PC-3 (cell line): Measurements from ENCODE around the gene UGCG. TPM values are rescaled to one million over a fixed set of nuclear protein-coding genes. Genes with fewer than 3 reads are reported as not detected.

Experiments used
- ATAC-seq: fragments of 200-7000 bp; cut with Tn5 transposase; 2 replicates; pipeline ENCODE4 v1.9.1; 2020; ENCODE audit warnings: mild to moderate bottlenecking, moderate library complexity
- BruUV-seq: library from RNA; stranded (reverse); fragments of 400-500 nt; replicated peaks from 2 replicates; lab custom pipeline; 2021; lab: Mats Ljungman, UMichigan
- CTCF ChIA-PET: fragments of 300-600 bp; sonication (Branson Sonifier 250); formaldehyde crosslinking; loops from one replicate; lab custom pipeline; 2022; ENCODE audit warnings: antibody characterized with exemption; lab: Charles Lee
- POLR2A ChIA-PET: fragments of 300-600 bp; sonication (Branson Sonifier 250); formaldehyde crosslinking; loops from one replicate; lab custom pipeline; 2022; ENCODE audit warnings: antibody characterized with exemption; ENCODE audit not compliant: unreplicated experiment; lab: Charles Lee
- DNase-seq: peaks from one replicate; pipeline ENCODE4 v3.0.0-alpha.2; 2015
- H2AFZ ChIP-seq: fragments of 300-600 bp; sonication (generic); 2 replicates; pipeline ENCODE4 v1.6.0; 2016; ENCODE audit warnings: antibody characterized with exemption, low read length
- H3F3A ChIP-seq: fragments of 300-600 bp; sonication (generic); one replicate; pipeline ENCODE4 v1.6.0; 2017; ENCODE audit warnings: antibody characterized with exemption, low read length, control low read depth, mild to moderate bottlenecking; ENCODE audit not compliant: unreplicated experiment
- H3K27ac ChIP-seq: fragments of 300-600 bp; sonication (generic); 2 replicates; pipeline ENCODE4 v1.5.1; 2016; ENCODE audit warnings: mild to moderate bottlenecking, low read length
- H3K27me3 ChIP-seq: fragments of 300-600 bp; sonication (generic); 2 replicates; pipeline ENCODE4 v1.6.1; 2016; ENCODE audit warnings: low read length, mixed read lengths
- H3K36me3 ChIP-seq: fragments of 300-600 bp; sonication (generic); 2 replicates; pipeline ENCODE4 v1.6.1; 2016; ENCODE audit warnings: low read depth, mixed run types, low read length, mixed read lengths
- H3K4me1 ChIP-seq: fragments of 300-600 bp; sonication (generic); 2 replicates; pipeline ENCODE4 v1.5.1; 2016; ENCODE audit warnings: low read length; ENCODE audit not compliant: insufficient read depth
- H3K4me2 ChIP-seq: fragments of 300-600 bp; sonication (generic); 2 replicates; pipeline ENCODE4 v1.6.0; 2016; ENCODE audit warnings: low read length
- H3K4me3 ChIP-seq: fragments of 300-600 bp; sonication (generic); 2 replicates; pipeline ENCODE4 v1.5.1; 2016; ENCODE audit warnings: mild to moderate bottlenecking, low read length, mixed read lengths
- H3K79me2 ChIP-seq: fragments of 300-600 bp; sonication (generic); 2 replicates; pipeline ENCODE4 v1.6.1; 2017; ENCODE audit warnings: low read length, mixed read lengths
- H3K9ac ChIP-seq: fragments of 300-600 bp; sonication (generic); 2 replicates; pipeline ENCODE4 v1.6.0; 2016; ENCODE audit warnings: mild to moderate bottlenecking, low read length
- H3K9me2 ChIP-seq: fragments of 300-600 bp; sonication (generic); replicated peaks from 2 replicates; pipeline ENCODE4 v1.6.1; 2016; ENCODE audit warnings: mixed run types, low read length, mixed read lengths
- H3K9me3 ChIP-seq: fragments of 300-600 bp; sonication (generic); 2 replicates; pipeline ENCODE4 v1.6.1; 2016; ENCODE audit warnings: low read length, mixed read lengths
- H4K20me1 ChIP-seq: fragments of 300-600 bp; sonication (generic); 2 replicates; pipeline ENCODE4 v1.6.1; 2016; ENCODE audit warnings: low read length, mixed read lengths
- CTCF ChIP-seq: fragments of 300-600 bp; sonication (generic); conservative IDR thresholded peaks from 2 replicates; pipeline ENCODE4 v1.5.1; 2017; ENCODE audit warnings: antibody characterized with exemption, low read depth, mild to moderate bottlenecking, low read length
- EZH2 ChIP-seq: fragments of 300-600 bp; sonication (generic); IDR thresholded peaks from one replicate; pipeline ENCODE4 v1.6.1; 2017; ENCODE audit warnings: antibody characterized with exemption, mild to moderate bottlenecking, low read length; ENCODE audit not compliant: unreplicated experiment
- EZH2phosphoT487 ChIP-seq: fragments of 300-600 bp; sonication (generic); IDR thresholded peaks from 2 replicates; pipeline ENCODE4 v1.6.1; 2018; ENCODE audit warnings: mild to moderate bottlenecking, antibody characterized with exemption, low read length, borderline replicate concordance
- intact Hi-C: fragments of 100-400 bp; cut with micrococcal nuclease; formaldehyde crosslinking; loops from 2 replicates; pipeline ENCODE4 v1.9.0; 2023
- total RNA-seq: library from RNA; depleted of rRNA; stranded (reverse); fragments of >200 nt; gene quantifications from 2 replicates; pipeline ENCODE4 v1.2.3, GENCODE V29; 2014

Gene UGCG
- total RNA-seq, 1 experiment from 2014 or later = 29.4 TPM

GRCh38 chr9:111910428-111910827 is 13.8 kb downstream of the UGCG start:
- no peak overlapping the region for H3K27ac ChIP-seq
- intact Hi-C loops = no loop called here
- H3K9me2 ChIP-seq = no peaks in the 10 kb centered on the region
- no peak for TF ChIP-seq EZH2
- TF ChIP-seq CTCF = no peak
- no peak for TF ChIP-seq EZH2phosphoT487
- H3K4me2 ChIP-seq = no peak overlapping the region
- H3K4me1 ChIP-seq = peaks cover 9% of the 10 kb centered on the region; the same call in 1 of the 2 replicates
- POLR2A ChIA-PET = no interaction called here
- no peak for DNase-seq
- no peak overlapping the region for H3K4me3 ChIP-seq
- peaks cover 99% of the 10 kb centered on the region for H3K79me2 ChIP-seq
- no peak overlapping the region for H2AFZ ChIP-seq
- ATAC-seq = no peak
- BruUV-seq = no TSS peak
- CTCF ChIA-PET = no interaction called here
- H3K36me3 ChIP-seq = peaks cover 4% of the 10 kb centered on the region; the same call in 1 of the 2 replicates
- H4K20me1 ChIP-seq = peaks cover 51% of the 10 kb centered on the region
- H3K9ac ChIP-seq = no peak overlapping the region
- H3K27me3 ChIP-seq = no peaks in the 10 kb centered on the region
- H3F3A ChIP-seq = no peaks in the 10 kb centered on the region
- H3K9me3 ChIP-seq = no peaks in the 10 kb centered on the region

- BruUV-seq = no TSS peak
- no peak for DNase-seq
- Histone ChIP-seq H3K9ac (no peak overlapping the region), H3F3A (no peaks in the 10 kb centered on the region), H3K36me3 (peaks cover 17% of the 10 kb centered on the region), H3K4me1 (peaks cover 6% of the 10 kb centered on the region; the same call in 1 of the 2 replicates), H3K27me3 (no peaks in the 10 kb centered on the region), H3K9me3 (no peaks in the 10 kb centered on the region), H2AFZ (no peak overlapping the region), H4K20me1 (peaks cover 38% of the 10 kb centered on the region), H3K4me3 (no peak overlapping the region), H3K79me2 (peaks cover 99% of the 10 kb centered on the region), H3K27ac (no peak overlapping the region), H3K4me2 (no peak overlapping the region), H3K9me2 (no peaks in the 10 kb centered on the region)
- POLR2A ChIA-PET = no interaction called here
- TF ChIP-seq CTCF (no peak), EZH2phosphoT487 (no peak), EZH2 (no peak)
- CTCF ChIA-PET = no interaction called here
- intact Hi-C loops = no loop called here
- no peak for ATAC-seq
Measured at GRCh38 chr9:111913159-111913558, 16.5 kb downstream of the UGCG start.

GRCh38 chr9:111914749-111915424 is 18.3 kb downstream of the UGCG start:
- Histone ChIP-seq H3K27ac (no peak overlapping the region), H3K9me3 (no peaks in the 10 kb centered on the region), H3K27me3 (no peaks in the 10 kb centered on the region), H2AFZ (no peak overlapping the region), H3K9ac (no peak overlapping the region), H3K9me2 (no peaks in the 10 kb centered on the region), H3K79me2 (peaks cover 98% of the 10 kb centered on the region), H3K4me3 (no peak overlapping the region), H3K36me3 (peaks cover 19% of the 10 kb centered on the region), H3K4me2 (no peak overlapping the region), H3F3A (no peaks in the 10 kb centered on the region), H3K4me1 (no peaks in the 10 kb centered on the region), H4K20me1 (peaks cover 26% of the 10 kb centered on the region)
- ChIA-PET CTCF (no interaction called here), POLR2A (no interaction called here)
- no peak for DNase-seq
- no peak for ATAC-seq
- intact Hi-C loops = no loop called here
- BruUV-seq = no TSS peak
- TF ChIP-seq CTCF = no peak
- TF ChIP-seq EZH2phosphoT487 = no peak
- no peak for TF ChIP-seq EZH2
